ENCODE results near the gene VSX2.

Gene VSX2

DNA sequence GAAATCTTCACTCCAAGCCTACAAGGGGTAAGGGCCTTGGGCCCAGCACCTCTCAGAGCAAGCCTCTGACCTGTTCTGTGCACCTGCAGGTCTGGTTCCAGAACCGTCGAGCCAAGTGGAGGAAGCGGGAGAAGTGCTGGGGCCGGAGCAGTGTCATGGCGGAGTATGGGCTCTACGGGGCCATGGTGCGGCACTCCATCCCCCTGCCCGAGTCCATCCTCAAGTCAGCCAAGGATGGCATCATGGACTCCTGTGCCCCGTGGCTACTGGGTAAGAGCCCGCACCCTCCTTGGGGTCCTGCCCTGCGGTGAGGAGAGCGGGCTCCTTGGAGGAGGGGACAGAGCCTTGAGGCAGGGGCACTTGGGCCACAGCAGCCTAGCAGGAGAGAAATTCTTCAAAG, 20.3 kb downstream of the VSX2 start:
- DNase-seq (ENCODE audit: low read depth) = no peak

DNA sequence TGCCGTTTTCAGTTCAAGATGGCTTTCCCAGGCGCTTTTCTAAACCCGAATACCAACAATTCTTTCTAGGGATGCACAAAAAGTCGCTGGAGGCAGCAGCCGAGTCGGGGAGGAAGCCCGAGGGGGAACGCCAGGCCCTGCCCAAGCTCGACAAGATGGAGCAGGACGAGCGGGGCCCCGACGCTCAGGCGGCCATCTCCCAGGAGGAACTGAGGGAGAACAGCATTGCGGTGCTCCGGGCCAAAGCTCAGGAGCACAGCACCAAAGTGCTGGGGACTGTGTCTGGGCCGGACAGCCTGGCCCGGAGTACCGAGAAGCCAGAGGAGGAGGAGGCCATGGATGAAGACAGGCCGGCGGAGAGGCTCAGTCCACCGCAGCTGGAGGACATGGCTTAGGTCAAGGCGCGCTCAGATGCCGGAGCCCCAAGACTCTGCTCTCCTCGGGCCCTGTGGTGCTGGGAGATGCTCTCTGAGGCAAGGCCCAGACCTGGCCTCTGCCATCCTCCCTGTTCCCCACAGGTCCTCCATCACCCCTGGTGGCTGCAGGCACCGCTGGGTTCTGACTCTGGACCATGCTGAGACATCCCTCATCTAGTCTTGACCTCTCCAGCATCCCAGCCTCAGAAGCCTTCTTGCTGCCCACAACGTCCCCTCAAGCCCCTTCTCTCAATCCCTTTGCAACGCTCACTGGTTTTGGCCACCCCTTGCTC, 21.4 kb downstream of the VSX2 start:
- DNase-seq (ENCODE audit: low read depth) = no peak

DNA sequence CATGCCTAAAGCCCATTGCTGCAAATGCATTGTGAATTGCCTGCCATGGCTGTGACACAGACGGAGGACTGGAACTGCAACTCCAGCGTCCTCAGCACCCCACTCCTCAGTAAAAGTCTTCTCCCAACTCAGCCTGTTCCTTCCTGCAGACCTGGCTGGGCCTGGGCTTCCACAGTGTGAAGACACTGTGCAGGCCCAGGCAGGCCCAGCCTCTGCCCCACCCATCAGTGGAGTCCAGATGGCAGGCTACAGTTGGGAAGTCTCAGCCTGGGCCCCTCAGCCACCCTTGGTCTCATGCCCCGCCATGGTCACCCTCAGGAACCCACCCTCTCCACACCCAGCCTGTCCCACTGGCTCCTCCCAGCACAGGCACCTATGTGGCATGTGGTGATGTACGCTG, 22.0 kb downstream of the VSX2 start:
- DNase-seq (ENCODE audit: low read depth) = no peak

DNA sequence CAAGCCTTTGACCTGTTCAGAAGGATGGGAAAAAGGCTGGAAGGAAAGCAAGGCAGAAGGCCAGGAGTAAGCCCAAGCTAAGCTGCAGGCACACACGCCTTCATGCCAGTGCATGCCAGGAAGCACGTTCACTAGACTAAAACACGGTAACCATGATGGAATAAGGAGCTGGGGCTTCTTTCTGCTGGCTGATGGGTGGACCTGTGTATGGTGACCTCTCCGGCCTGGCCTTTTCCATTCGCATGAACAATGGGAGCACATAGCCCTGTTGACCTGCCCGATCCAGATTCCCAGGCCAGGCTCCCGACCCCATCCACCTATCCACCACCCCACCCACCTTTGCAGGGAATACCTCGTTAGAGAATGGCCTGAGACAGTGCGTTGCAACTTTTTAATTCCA, 22.8 kb downstream of the VSX2 start:
- no peak for DNase-seq (ENCODE audit: low read depth)

DNA sequence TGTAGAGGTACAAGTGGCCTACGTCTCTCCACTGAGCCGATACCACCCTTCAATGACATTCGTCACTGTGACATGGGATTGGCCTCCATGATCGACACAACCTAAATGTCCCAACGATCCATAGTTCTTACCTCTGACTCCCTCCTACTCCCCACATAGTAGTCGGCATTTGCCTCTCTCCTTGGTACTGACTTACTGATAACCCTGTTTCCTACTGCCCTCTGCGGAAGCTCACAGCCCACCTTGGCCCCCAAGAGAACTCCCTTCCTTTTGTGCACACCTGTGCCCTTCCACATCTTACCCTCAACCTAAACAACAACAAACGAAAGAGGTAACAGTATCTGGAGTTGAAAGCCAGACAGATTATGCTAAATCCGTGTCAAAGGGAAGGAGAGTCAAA, 23.9 kb downstream of the VSX2 start:
- DNase-seq (ENCODE audit: low read depth) = no peak

DNA sequence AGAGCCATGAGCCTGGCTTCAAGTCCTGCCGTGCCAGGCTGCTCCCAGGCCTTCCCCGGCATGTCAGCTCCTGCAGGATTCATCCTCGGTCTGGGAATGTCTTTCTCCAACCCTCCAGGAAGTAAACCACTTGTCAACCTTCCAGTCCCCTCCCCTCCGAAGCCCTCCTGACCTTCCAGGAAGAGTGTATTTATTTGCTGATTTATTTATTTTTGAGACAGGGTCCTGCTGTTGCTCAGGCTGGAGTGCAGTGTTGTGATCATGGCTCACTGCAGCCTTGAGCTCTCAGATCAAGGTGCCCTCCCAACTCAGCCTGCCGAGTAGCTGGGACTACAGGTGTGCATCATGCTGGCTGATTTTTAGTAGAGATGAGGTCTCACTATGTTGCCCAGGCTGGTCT, 24.7 kb downstream of the VSX2 start:
- no peak for DNase-seq (ENCODE audit: low read depth)

DNA sequence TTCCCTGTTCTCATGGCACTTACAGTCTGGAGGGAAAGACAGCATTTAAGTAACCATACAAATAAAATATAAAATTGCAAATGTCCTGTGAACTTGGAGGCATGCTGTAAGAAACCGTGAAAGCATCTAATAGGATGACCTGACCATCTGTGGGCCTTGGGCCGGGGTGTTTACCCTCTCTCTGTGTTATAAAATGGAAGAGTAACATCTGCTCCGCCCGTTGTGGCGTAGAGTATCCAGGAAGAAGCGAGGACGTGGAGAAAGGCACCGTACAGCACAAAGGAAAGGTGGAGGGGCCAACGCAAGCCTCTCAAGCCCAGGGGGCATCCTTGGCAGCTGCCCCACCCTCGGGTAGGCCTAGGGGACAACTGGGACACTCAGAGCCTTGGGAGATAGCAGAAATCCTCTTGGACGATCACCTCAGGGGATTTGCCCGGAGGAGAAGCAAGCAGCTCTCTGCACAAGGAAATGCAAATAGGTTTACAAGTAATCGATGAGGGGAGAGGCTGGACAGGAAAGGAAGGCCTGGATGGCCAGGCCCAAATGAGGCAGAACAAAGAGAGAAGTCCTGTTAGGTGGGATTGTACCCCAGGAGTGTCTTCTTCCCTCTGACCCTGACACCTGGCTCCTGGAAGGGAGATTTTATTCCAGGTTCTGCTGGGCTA, 26.2 kb downstream of the VSX2 start:
- no peak for DNase-seq (ENCODE audit: low read depth)

DNA sequence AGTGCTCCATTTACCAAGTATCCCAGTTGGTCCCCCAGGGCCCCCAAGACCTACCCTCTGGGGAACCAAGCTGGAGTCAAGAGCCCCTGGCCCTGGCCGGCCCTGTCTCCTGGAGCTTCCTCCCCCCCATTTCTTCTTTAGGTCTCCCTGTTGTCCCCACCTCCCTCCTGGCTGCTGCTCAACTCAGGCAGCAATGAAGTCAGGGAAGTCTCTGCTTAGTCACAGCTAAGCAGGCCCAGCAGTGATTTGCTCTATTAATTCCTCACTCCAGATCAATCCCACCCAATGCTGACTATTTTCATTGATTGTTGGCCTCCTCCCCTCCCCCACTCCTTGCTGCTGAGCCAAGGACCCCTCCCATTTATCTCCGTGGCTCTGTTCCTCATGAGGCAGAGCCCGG, 28.3 kb downstream of the VSX2 start:
- no peak for DNase-seq (ENCODE audit: low read depth)

DNA sequence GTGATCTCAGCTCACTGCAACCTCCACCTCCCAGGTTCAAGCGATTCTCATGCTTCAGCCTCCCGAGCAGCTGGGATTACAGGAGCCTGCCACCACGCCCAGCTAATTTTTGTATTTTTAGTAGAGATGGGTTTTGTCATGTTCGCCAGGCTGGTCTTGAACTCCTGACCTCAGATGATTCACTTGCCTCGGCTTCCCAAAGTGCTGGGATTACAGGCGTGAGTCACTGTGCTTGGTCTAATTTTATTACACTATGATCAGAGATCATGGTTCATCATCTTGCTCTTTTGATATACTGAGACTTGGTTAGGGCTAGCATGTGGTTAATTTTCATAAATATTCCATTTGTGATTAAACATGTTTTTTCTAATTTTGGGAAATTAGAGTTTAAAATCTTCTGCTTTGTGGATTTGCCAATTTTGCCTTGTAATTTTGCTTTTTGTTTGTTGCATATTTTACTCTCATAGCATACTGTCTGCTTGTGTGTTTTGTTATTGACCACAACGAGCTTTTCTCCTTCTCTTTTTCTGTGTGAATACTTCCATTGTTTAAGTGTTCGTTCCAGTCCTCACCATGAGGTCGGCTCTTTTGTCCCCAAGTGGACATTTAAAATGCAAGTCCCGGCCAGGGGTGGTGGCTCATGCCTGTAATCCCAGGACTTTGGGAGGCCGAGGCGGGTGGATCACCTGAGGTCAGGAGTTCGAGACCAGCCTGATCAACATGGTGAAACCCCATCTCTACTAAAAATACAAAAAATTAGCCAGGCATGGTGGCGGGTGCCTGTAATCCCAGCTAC, 31.3 kb downstream of the VSX2 start:
- peak; percentile 52 for DNase-seq (ENCODE audit: low read depth)

DNA sequence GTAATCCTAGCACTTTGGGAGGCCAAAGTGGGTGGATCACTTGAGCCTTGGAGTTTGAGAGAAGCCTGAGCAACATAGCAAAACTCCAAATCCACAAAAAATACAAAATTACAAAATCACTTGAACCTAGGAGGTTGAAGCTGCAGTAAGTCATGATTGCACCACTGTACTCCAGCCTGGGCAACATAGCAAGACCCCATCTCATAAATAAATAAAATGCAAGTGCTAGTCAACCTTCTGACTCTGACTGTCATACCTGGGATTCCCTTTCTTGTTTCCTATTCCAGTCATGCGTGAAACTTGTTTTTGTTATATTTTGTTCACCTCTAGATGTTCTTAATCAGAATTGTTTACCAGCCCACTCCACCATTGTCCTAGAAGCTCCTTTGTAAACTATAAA, 32.1 kb downstream of the VSX2 start:
- no peak for DNase-seq (ENCODE audit: low read depth)

DNA sequence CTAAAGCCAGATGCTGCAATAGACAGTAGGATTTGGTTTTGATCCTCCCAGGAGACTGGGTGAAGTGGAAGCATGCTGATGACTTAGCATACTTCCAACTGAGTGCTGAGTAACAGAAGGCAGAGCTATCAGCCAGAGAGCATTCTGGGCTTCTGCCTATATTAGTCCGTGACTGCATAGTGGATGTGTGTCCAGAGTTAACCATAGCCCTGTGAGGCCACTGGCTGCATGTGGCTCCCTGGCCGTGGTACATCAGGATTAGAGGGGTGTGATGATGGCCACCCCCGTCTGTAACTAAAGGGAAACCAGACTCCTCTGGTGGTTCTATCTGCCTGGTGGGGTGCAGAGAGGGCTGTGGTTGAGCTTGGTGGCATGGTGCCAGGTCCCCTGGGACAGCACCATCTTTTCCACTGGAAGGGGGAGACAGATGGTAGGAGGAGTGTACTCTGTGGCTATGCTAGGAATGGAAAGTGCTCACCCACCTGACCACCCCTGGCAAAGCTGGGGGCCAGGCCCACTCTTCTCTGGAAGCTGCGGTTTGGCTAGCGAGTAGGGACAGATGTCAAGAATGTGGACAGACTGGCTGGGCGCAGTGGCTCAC, 36.1 kb downstream of the VSX2 start:
- DNase-seq (ENCODE audit: low read depth) = no peak

DNA sequence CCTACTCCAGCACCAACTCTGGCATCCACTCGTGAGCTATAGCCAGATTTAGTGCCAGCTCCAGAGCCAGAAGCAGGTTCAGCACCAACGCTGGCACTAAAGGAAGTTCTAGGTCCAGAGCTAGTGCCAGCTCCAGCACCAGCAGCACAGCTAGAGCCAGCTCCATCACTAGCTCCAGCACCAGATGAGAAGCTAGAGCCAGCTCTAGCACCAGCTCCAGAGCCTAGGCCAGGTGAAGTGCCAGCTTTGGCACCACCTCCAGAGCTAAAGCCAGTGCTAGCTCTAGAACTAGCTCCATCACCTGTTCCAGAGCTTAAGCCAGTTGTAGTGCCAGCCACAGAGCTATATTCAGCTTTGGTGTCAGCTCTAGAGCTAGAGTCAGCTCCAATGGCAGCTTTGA, 38.8 kb downstream of the VSX2 start:
- DNase-seq (ENCODE audit: low read depth) = no peak

DNA sequence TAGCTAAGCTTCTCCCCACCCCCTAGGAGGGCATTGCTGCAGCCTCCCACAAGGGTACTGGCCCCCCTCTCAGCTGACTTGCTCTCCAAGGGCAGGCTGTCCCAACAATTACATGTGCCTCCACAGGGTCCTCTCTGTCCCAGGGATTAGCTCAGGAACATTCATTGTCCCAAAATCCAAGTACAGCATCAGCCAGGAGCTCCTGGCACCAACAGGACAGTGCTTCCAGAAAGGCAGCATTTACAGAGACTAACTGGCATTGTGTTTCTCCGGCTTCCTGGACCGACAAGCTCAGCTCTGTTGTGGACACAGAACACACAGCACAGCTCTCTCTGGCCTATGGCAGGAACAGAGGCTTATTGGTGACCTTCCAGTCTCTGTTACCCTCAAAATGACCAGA, 41.8 kb downstream of the VSX2 start:
- no peak for DNase-seq (ENCODE audit: low read depth)

DNA sequence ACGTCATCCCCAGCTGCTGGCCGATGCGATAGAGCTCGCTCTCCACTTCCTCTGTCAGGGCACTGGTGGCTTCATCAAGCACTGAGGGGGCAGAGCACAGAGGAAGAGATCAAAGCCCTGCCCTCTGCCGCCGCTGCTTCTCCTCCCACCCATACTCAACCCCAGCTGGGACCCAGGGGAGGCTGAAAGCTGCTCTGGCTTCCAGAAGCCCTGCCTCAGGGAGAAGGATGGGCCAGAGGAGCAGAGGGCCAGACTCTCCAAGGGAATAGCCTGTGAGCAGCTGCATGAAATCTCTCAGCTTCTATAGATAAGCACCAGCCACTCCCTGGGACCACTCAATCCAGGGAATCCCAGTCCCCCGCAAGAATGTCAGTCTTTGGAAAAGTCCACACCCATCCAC, 47.5 kb downstream of the VSX2 start:
- DNase-seq (ENCODE audit: low read depth) = no peak

DNA sequence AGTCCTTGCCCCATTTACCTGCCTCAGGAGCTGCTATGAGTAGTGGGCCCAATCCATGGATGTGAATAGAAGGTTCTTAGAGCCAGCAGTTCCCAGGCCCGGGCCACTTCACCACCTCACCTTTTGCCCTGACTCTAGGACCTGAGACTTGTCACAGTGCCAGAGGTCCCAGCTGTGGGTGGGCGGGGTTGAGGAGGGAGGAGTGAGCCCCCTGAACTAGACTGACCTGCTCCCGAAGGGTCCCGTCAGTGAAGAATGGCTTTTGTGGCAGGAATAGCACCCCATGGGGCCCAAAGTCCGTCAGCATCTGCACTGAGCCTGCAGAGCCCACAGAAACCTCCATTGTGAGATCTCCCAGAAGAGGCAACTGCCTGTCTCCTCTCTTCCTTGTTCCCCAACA, 50.6 kb downstream of the VSX2 start:
- no peak for DNase-seq (ENCODE audit: low read depth)

DNA sequence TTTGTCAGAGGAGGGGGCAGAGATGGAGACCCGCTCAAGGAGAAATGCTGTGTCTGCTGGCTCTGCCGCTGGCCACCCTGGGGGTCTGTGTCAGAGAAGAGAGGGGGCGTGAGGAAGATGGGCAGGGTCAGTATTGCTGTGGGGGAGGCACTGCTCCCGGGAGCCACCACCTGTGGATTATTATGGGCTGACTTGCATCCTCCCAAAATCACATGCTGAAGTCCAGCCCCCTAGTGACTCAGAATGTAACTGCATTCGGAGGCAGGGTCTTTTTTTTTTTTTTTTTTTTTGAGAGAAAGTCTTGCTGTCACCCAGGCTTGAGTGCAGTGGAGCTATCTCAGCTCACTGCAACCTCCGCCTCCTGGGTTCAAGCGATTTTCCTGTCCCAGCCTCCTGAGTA, 51.2 kb downstream of the VSX2 start:
- DNase-seq (ENCODE audit: low read depth) = no peak

DNA sequence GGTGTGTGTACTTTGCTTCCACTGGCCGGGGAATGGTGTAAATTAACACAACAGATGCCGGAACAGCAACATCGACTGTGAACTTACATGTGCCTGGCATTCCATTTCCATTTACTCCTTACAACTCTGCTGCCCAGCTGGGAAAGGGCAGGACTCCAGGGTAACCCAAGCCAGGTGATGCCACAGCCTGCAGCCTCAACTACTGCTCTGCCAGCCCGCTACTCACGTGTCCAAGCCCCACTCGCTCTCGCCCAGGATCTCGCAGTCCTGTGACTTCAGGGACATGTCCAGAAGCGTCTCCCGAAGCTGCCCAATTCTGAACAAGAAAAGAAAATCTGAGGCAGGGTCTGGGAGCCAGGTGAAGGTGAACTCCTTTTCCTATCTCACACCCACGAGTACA, 52.8 kb downstream of the VSX2 start:
- no peak for DNase-seq (ENCODE audit: low read depth)

DNA sequence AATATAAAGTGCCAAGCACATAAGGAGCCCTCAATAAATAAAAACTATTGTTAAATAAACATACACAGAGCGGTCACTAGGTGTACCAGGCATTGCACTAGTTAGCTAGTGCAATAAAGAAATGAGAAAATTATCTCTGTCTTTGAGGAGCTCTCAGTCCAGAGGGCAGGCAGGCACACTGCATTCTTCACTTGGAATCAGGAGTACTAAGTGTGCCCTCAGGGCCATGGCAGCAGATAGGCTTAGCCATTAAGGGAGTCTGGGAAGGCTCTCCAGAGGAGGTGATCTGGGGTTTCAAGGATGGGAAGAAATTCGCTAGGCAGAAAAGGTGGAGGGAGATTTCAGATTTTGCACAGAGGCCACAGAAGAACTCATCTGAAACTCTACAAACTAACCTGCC, 54.4 kb downstream of the VSX2 start:
- no peak for DNase-seq (ENCODE audit: low read depth)

DNA sequence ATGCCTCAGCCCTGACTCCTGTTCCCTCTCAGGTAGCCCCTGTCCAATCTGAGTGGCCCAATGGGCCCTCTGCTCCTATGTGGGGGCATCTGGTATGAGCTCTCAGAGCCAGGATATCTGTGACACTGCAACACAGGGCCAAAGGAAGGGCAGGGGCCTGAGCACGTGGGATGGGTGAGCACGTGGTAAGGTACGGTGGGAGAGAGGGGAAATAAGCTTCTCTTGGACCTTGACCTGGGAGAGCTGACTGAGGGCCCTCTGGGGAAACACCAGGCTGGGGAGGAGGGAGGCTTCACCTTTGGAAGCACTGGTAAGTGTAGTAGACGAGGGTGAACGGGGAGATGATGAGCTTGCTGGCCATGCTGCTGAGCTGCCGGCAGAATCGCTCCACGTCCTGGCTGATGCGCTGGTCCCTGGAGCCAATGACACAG, 56.8 kb downstream of the VSX2 start:
- no peak for DNase-seq (ENCODE audit: low read depth)

DNA sequence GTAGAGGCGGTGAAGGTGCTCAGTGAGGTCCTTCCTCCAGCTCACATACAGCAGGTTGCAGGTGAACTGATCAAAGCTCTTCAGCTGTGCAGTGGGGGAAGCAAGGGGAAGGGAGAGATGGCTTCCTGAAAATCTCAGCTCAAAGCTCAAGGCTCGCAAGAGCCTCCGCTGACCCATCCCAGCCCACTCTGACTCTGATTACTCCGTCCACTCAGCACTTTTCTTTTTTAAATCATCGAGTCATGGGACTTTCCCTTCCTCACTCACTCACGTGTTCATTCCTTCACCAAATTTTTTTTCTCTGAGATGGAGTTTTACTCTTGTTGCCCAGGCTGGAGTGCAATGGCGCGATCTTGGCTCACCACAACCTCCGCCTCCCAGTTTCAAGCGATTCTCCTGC, 58.7 kb downstream of the VSX2 start:
- no peak for DNase-seq (ENCODE audit: low read depth)

DNA sequence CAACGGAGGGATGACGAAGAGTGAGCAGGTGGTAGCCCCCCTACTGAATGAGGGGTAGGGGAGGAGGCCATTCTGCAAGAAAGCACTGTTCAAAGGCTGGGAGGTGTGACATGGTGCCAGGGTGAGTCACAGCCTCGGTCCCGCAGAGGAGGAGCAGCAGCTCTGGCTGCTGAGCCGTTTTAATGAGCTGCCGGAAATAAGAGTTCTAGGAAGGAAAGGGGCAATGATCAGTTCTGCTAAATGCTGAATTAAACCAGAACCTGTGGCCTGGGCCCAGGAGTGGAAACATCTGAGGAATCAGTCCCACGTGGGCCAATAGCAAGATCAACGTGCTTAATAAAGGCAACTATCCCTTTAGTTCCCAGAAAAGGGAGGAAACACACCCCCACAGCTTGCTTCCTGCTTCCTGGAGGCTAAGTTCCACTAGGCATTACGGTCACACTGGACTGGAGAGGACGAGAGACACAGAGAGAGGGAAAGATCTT, 59.9 kb downstream of the VSX2 start:
- no peak for DNase-seq (ENCODE audit: low read depth)

DNA sequence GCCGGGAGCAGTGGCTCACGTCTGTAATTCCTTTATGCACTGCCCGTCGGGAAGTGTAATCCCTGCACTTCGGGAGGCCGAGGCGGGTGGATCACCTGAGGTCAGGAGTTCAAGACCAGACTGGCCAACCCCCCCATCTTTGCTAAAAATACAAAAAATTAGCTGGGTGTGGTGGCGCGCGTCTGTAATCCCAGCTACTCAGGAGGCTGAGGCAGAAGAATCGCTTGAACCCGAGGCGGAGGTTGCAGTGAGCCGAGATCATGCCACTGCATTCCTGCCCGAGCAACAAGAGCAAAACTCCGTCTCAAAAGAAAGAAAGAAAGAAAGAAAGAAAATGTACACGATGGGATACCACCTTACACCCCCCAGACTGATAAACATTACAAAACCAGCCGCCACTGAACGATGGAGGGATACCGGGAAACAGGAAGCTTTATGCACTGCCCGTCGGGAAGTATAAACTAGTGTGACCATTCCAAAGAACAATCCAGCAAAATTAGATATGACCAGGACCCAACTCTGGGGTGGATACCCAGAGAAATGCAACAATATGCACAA, 62.4 kb downstream of the VSX2 start:
- DNase-seq (ENCODE audit: low read depth) = no peak
